ENCODE data around the gene LY6G6F.
"Not testable (repeated sequence)": the region's sequence is repeated elsewhere in the genome, so short reads cannot be mapped to it uniquely, and the experiment has no call there.

The LY6G6F gene

GRCh38 chr6:31705931-31706330, 735 bp upstream of the LY6G6F start:
- DNase-seq = no peak

GRCh38 chr6:31707701-31708100, 1.0 kb downstream of the LY6G6F start:
- no peak for DNase-seq

GRCh38 chr6:31708224-31708623, 1.6 kb downstream of the LY6G6F start:
- DNase-seq = no peak

- DNase-seq = not testable (repeated sequence)
These were observed 2.5 kb downstream of the LY6G6F start for GRCh38 chr6:31709157-31709556.

- no peak for DNase-seq
These were observed 4.0 kb downstream of the LY6G6F start for GRCh38 chr6:31710523-31711219.

GRCh38 chr6:31711233-31711632, 4.6 kb downstream of the LY6G6F start:
- no peak for DNase-seq

GRCh38 chr6:31712296-31712695, 5.6 kb downstream of the LY6G6F start:
- no peak for DNase-seq

- DNase-seq = no peak
These were observed 6.8 kb downstream of the LY6G6F start for GRCh38 chr6:31713465-31713864.

GRCh38 chr6:31713991-31714684, 7.5 kb downstream of the LY6G6F start:
- no peak for DNase-seq

GRCh38 chr6:31715022-31715958, 8.6 kb downstream of the LY6G6F start, which contains the start of gene LY6G6D:
Gene LY6G6D (plus strand): TSS chr6:31715348. CDS start chr6:31715356, 8 bp downstream.
- no peak for DNase-seq

GRCh38 chr6:31717499-31718222, 11.0 kb downstream of the LY6G6F start:
- no peak for DNase-seq

GRCh38 chr6:31718265-31718664, 11.6 kb downstream of the LY6G6F start:
- no peak for DNase-seq

GRCh38 chr6:31719001-31719400, 12.3 kb downstream of the LY6G6F start:
- no peak for DNase-seq

GRCh38 chr6:31720196-31720770, 13.6 kb downstream of the LY6G6F start:
- no peak for DNase-seq

- no peak for DNase-seq
These were observed 14.8 kb downstream of the LY6G6F start, which contains the start of gene LY6G6C for GRCh38 chr6:31721351-31722020. Gene LY6G6C (minus strand): TSS chr6:31721746. CDS start chr6:31721679, 67 bp downstream.

GRCh38 chr6:31722173-31722572, 15.5 kb downstream of the LY6G6F start:
- no peak for DNase-seq

- no peak for DNase-seq
These were observed 16.7 kb downstream of the LY6G6F start, which contains the start of gene MPIG6B for GRCh38 chr6:31723245-31723979. Gene MPIG6B (plus strand): TSS chr6:31723373. CDS start chr6:31723384, 11 bp downstream.

GRCh38 chr6:31723980-31724691, 17.5 kb downstream of the LY6G6F start:
- DNase-seq = no peak

- no peak for DNase-seq
These were observed 19.1 kb downstream of the LY6G6F start for GRCh38 chr6:31725502-31726350.
